Esophagus muscularis mucosa (tissue), 4 donors: ENCODE measurements around the gene TBC1D21.

Source experiments
- CTCF ChIP-seq, 3 experiments: fragments of 200-600 bp in 2 of 3; fragments of 450-650 bp in 1 of 3; sonication (generic) in 2 of 3; IDR thresholded peaks; one replicate each; pipeline ENCODE4 v1.5.1; 2017 to 2019; ENCODE audit warnings: antibody characterized with exemption in 3 of 3, mild to moderate bottlenecking in 2 of 3, moderate library complexity in 1 of 3
- EP300 ChIP-seq: sonication (generic); formaldehyde crosslinking; IDR thresholded peaks from one replicate; pipeline ENCODE4 v1.6.1; 2017; ENCODE audit warnings: antibody characterized with exemption
- POLR2A ChIP-seq: fragments of 450-650 bp; IDR thresholded peaks from one replicate; pipeline ENCODE4 v1.6.1; 2017; ENCODE audit warnings: antibody characterized with exemption, moderate library complexity, mild to moderate bottlenecking, low read depth
- POLR2AphosphoS5 ChIP-seq, 2 donors: sonication (generic); formaldehyde crosslinking; IDR thresholded peaks; one replicate each; pipeline ENCODE4 v1.6.1; 2017; ENCODE audit warnings: antibody characterized with exemption in 2 of 2

GRCh38 chr15:73856458-73857192 is 16.7 kb upstream of the TBC1D21 start:
- TF ChIP-seq CTCF (IDR thresholded peaks at IDR 0.05) (no peak), POLR2A (no peak), EP300 (no peak), POLR2AphosphoS5 (IDR thresholded peaks at IDR 0.05) (no peak)
